Measurements from ENCODE around the gene CACNA1S. TPM values are rescaled to one million over a fixed set of nuclear protein-coding genes. Genes with fewer than 3 reads are reported as not detected.

Gene CACNA1S
- total and polyA plus RNA-seq, 2 donors (not counting 1 experiment from before 2014, with no cell fraction given) = not detected

DNA sequence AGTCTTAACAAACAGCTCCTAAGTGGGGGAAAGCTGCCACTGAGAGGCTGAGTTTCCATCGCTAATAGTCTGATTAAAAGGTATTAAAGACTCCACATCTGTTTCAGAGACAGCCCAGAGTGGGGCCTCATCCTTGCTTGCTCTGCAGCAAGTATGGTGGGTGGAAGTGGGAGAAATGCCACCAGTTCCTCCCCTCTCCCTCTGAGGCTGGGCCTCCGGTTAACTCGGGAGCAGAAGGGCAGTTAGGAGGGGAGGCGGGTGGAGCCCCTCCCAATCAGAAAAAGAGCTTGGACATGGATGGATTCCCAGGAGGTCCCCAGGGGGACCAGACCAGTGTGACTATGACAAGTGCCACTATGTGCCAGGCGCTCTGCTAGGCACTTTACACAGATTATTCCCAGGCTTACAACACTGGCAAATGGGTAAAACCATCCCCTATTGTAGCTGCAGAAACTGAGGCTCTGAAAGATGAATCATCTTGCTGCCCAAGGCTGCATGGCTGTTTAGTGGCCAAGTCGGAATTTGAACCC is 26.1 kb upstream of the CACNA1S start:
- no peak overlapping the region for H2AFZ ChIP-seq (ENCODE audit: insufficient read depth, low read depth, low read length, poor library complexity, severe bottlenecking)
- ChIA-PET POLR2A (no interaction called here), CTCF (interaction anchor here (1.2 kb wide), 1 partner anchor 11 kb away, joined by 3 read pairs; no protein-coding TSS in a partner anchor)
- TF ChIP-seq EZH2 (IDR thresholded peaks at IDR 0.05; ENCODE audit: borderline replicate concordance, insufficient read depth, low read depth, low read length, poor library complexity, severe bottlenecking) = no peak
- TF ChIP-seq, protein P1, sequence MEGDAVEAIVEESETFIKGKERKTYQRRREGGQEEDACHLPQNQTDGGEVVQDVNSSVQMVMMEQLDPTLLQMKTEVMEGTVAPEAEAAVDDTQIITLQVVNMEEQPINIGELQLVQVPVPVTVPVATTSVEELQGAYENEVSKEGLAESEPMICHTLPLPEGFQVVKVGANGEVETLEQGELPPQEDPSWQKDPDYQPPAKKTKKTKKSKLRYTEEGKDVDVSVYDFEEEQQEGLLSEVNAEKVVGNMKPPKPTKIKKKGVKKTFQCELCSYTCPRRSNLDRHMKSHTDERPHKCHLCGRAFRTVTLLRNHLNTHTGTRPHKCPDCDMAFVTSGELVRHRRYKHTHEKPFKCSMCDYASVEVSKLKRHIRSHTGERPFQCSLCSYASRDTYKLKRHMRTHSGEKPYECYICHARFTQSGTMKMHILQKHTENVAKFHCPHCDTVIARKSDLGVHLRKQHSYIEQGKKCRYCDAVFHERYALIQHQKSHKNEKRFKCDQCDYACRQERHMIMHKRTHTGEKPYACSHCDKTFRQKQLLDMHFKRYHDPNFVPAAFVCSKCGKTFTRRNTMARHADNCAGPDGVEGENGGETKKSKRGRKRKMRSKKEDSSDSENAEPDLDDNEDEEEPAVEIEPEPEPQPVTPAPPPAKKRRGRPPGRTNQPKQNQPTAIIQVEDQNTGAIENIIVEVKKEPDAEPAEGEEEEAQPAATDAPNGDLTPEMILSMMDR (IDR thresholded peaks at IDR 0.05) = no peak
- WGBS (ENCODE audit: insufficient coverage) = 91% methylated on average over 2 of the region's 6 CpGs
- no peaks in the 10 kb centered on the region for H3K79me2 ChIP-seq (ENCODE audit: control insufficient read depth, insufficient read depth, low read length)
- Mint-ChIP-seq H3K4me3 (no peak overlapping the region), H3K27ac (no peak overlapping the region), H3K4me1 (peaks cover 4% of the 10 kb centered on the region), H3K27me3 (no peaks in the 10 kb centered on the region), H3K9me3 (ENCODE audit: insufficient read depth) (no peaks in the 10 kb centered on the region)
- DNase-seq (no peak), ATAC-seq (ENCODE audit: low read depth) (no peak)
- intact Hi-C loops (cut with micrococcal nuclease) = no loop called here
- H3K27me3 ChIP-seq (replicated peaks in 1 of 4; ENCODE audit: control extremely low read depth in 1 of 4, control insufficient read depth in 3 of 4, insufficient read depth in 4 of 4, low read length in 3 of 4) = no peaks in the 10 kb centered on the region
- no peak overlapping the region for H3K27ac ChIP-seq (ENCODE audit: low read length in 2 of 2)
- H3K4me2 ChIP-seq (replicated peaks; ENCODE audit: low read depth, low read length, poor library complexity, severe bottlenecking) = no peak overlapping the region
- no peak overlapping the region for H3K4me3 ChIP-seq (ENCODE audit: control extremely low read depth in 1 of 5, extremely low read depth in 1 of 5, insufficient read depth in 1 of 5, low read depth in 2 of 5, low read length in 4 of 5)
- H3K9me3 ChIP-seq (ENCODE audit: control extremely low read depth in 1 of 3, control insufficient read depth in 2 of 3, insufficient read depth in 1 of 3, low read length in 2 of 3) = no peaks in the 10 kb centered on the region
- no peaks in the 10 kb centered on the region for H4K20me1 ChIP-seq (ENCODE audit: control insufficient read depth, insufficient read depth, low read length, poor library complexity, severe bottlenecking)
- H3K9ac ChIP-seq (ENCODE audit: low read length) = no peak overlapping the region
- H3K36me3 ChIP-seq (replicated peaks in 1 of 2; ENCODE audit: control extremely low read depth in 1 of 2, control insufficient read depth in 1 of 2, extremely low read depth in 1 of 2, insufficient read depth in 2 of 2, low read length in 1 of 2) = peaks cover 0 to 26% of the 10 kb centered on the region in 2 experiments
- peaks cover 0 to 6% of the 10 kb centered on the region in 2 donors for H3K4me1 ChIP-seq (ENCODE audit: control insufficient read depth in 2 of 2, insufficient read depth in 2 of 2, low read length in 2 of 2)

DNA sequence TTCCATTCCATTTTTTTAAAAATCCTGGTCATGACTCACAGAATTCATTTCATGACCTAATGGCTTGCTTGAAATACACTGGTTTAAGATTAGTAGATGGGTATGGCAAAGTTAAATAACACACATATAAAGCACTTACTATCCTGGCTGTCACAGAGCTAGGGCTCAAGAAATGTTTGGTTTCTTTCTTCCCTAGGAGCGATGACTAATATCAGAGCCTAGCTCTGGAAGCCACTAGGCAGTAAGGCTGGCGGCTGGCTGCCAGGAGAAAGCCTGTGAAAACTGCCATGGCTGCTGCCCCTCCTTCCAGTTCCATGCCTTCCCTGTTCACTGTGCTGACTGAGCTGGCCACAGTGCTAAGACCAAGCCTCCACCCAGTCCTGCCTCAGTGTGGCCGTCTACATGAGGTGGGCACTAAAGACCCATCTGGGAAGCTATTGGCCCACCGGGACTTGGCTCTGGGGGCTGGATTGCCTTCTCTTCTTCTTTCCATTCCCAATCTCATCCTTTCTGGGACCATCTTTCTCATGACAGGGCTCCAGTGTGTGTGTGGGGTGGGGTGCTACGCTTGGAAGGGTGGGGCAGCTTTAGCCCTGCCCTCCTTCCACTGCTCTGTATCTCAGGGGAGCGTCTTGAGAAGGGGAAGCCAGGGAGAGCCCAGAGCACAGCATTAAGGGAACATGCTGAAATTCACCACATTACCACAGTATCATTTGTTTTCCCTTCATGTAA is 25.5 kb upstream of the CACNA1S start:
- no peaks in the 10 kb centered on the region for H3K9me3 Mint-ChIP-seq (ENCODE audit: insufficient read depth)
- no peak overlapping the region for H3K27ac Mint-ChIP-seq

More for the DNA sequence above, 25.5 kb upstream of the CACNA1S start:
- Histone ChIP-seq H3K9me3 (ENCODE audit: control extremely low read depth in 1 of 3, control insufficient read depth in 2 of 3, insufficient read depth in 1 of 3, low read length in 2 of 3) (no peaks in the 10 kb centered on the region), H3K27me3 (replicated peaks in 1 of 4; ENCODE audit: control extremely low read depth in 1 of 4, control insufficient read depth in 3 of 4, insufficient read depth in 4 of 4, low read length in 3 of 4) (no peaks in the 10 kb centered on the region), H3K4me3 (ENCODE audit: control extremely low read depth in 1 of 5, extremely low read depth in 1 of 5, insufficient read depth in 1 of 5, low read depth in 2 of 5, low read length in 4 of 5) (no peak overlapping the region), H3K4me1 (ENCODE audit: control insufficient read depth in 2 of 2, insufficient read depth in 2 of 2, low read length in 2 of 2) (peaks cover 0 to 6% of the 10 kb centered on the region in 2 donors), H3K79me2 (ENCODE audit: control insufficient read depth, insufficient read depth, low read length) (no peaks in the 10 kb centered on the region), H3K27ac (ENCODE audit: low read length in 2 of 2) (no peak overlapping the region), H3K4me2 (replicated peaks; ENCODE audit: low read depth, low read length, poor library complexity, severe bottlenecking) (no peak overlapping the region), H3K36me3 (replicated peaks in 1 of 2; ENCODE audit: control extremely low read depth in 1 of 2, control insufficient read depth in 1 of 2, extremely low read depth in 1 of 2, insufficient read depth in 2 of 2, low read length in 1 of 2) (peaks cover 0 to 19% of the 10 kb centered on the region in 2 experiments), H4K20me1 (ENCODE audit: control insufficient read depth, insufficient read depth, low read length, poor library complexity, severe bottlenecking) (no peaks in the 10 kb centered on the region), H3K9ac (ENCODE audit: low read length) (no peak overlapping the region), H2AFZ (ENCODE audit: insufficient read depth, low read depth, low read length, poor library complexity, severe bottlenecking) (no peak overlapping the region)
- no peak for ATAC-seq (ENCODE audit: low read depth)
- Mint-ChIP-seq H3K4me3 (no peak overlapping the region), H3K27me3 (no peaks in the 10 kb centered on the region), H3K4me1 (peaks cover 4% of the 10 kb centered on the region)
- POLR2A ChIA-PET = no interaction called here
- 100% methylated on average over 3 of the region's 6 CpGs for WGBS (ENCODE audit: insufficient coverage)
- CTCF ChIA-PET = interaction anchor here (1.2 kb wide), 1 partner anchor 11 kb away, joined by 3 read pairs; no protein-coding TSS in a partner anchor
- intact Hi-C loops (cut with micrococcal nuclease) = no loop called here
- TF ChIP-seq, protein P1 (IDR thresholded peaks at IDR 0.05) = no peak
- no peak for DNase-seq

Measured in B cell (primary cell).